ENCODE results near the gene TMC5.

Gene TMC5

DNA sequence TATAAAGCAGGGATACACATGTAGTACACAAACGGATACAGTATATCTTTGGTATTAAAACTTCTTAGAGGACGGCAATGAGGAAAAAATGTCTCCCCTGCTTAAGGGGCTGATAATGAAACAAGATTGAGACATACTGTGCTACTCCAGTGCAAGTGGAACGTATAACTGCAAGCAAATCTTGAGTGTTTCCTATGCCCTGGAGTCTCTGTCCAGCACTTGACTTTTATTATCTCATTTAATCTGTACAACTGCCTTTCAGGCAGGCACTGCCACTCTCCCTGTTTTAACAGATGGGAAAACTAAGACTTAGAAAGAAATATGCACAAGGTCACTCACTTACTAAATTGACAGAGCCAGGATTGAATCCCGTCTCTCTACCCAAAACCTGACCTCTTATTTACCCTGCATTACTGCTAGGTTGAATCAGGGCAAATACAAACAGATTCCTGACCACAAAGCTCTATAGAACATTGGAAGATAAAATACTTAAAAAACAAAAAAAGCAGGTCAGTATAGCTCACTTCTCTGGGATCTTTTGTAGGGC lies 28.7 kb downstream of the TMC5 start:
- Histone ChIP-seq H3K27me3 (replicated peaks; ENCODE audit: control insufficient read depth, insufficient read depth, low read length, poor library complexity, severe bottlenecking) (no peaks in the 10 kb centered on the region), H3K36me3 (ENCODE audit: control insufficient read depth, insufficient read depth, low read length) (no peaks in the 10 kb centered on the region), H3K4me1 (ENCODE audit: control insufficient read depth, insufficient read depth, low read length, poor library complexity, severe bottlenecking) (no peaks in the 10 kb centered on the region), H3K4me3 (ENCODE audit: insufficient read depth, low read depth, low read length, poor library complexity, severe bottlenecking) (no peak overlapping the region), H3K9me3 (ENCODE audit: control insufficient read depth, low read length) (no peaks in the 10 kb centered on the region), H3K27ac (ENCODE audit: insufficient read depth, low read length, poor library complexity, severe bottlenecking) (no peak overlapping the region)
- DNase-seq, result no peak

DNA sequence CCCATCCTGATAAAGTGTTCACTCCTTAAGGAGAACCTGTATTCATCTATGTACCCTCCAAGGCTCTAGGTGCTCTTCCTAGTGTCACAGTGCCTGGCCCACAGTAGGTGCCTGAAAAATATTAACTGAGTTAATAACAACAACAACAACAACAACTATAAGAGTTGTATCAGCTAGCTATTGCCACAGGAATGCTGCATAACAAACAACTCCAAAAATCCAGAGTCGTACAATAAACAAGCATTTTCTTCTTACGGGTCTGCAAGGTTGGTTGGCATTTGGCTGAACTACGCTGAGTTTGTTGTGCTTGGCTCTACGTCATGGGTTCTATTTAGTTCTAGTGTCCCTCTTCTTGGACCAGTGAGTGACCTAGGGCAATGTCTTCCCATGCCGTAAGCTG lies 29.2 kb downstream of the TMC5 start:
- H3K4me3 ChIP-seq (ENCODE audit: insufficient read depth, low read depth, low read length, poor library complexity, severe bottlenecking), result no peak overlapping the region
- no peaks in the 10 kb centered on the region for H3K9me3 ChIP-seq (ENCODE audit: control insufficient read depth, low read length)
- DNase-seq, result no peak
- no peaks in the 10 kb centered on the region for H3K4me1 ChIP-seq (ENCODE audit: control insufficient read depth, insufficient read depth, low read length, poor library complexity, severe bottlenecking)
- H3K27ac ChIP-seq (ENCODE audit: insufficient read depth, low read length, poor library complexity, severe bottlenecking), result no peak overlapping the region
- H3K36me3 ChIP-seq (ENCODE audit: control insufficient read depth, insufficient read depth, low read length), result no peaks in the 10 kb centered on the region
- H3K27me3 ChIP-seq (replicated peaks; ENCODE audit: control insufficient read depth, insufficient read depth, low read length, poor library complexity, severe bottlenecking), result no peaks in the 10 kb centered on the region

DNA sequence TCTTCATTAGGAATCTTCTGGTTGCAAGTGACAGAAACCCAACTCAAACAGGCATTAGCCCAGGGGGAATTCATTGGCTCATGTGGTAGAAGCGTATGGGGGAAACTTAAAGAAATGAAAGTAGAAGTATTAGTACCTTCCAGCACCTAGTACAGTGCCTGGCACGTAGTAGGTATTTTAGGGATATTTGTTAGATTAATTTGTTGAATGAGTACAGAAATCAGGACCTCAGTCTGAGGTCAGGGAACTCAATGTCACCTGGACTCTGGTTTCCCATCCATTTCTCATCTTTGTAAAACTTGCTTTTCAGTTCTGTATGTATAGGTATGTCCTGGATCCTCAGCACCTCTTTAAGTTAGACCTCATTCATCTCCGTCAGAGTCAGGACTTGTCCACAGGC lies 32.5 kb downstream of the TMC5 start:
- no peak for DNase-seq
- Histone ChIP-seq H3K36me3 (ENCODE audit: control insufficient read depth, insufficient read depth, low read length) (no peaks in the 10 kb centered on the region), H3K27me3 (replicated peaks; ENCODE audit: control insufficient read depth, insufficient read depth, low read length, poor library complexity, severe bottlenecking) (no peaks in the 10 kb centered on the region), H3K27ac (ENCODE audit: insufficient read depth, low read length, poor library complexity, severe bottlenecking) (no peak overlapping the region), H3K9me3 (ENCODE audit: control insufficient read depth, low read length) (no peaks in the 10 kb centered on the region), H3K4me1 (ENCODE audit: control insufficient read depth, insufficient read depth, low read length, poor library complexity, severe bottlenecking) (no peaks in the 10 kb centered on the region), H3K4me3 (ENCODE audit: insufficient read depth, low read depth, low read length, poor library complexity, severe bottlenecking) (no peak overlapping the region)

DNA sequence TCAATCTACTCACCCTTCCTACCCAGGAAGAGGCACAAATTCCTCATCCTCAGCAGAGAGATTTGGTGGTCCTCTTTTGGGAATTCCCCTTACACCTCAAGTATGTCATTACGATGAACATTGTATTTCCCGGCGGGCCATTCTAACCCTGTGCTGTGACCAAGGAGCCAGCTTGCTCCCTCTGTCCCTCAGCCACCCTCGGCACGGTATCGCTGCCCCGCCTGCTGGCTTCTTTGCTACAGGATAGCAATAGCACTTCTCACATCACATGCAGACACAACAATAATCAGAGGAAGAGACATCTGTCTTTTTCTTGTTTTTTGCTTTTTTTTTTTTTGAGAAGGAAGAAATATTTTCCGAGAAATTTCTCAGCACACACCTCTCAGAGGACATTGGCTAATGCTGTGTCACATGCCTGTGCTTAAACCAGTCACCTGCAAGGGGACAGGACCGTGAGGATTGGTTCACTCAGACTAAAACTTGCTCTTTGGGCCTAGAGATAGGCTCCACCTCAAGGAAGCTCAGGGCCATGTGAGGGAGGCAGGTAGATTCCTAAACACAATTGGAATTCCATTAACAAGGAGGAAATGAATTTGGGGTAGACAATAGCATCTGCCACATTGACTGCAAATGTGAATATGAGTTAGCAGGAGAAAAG lies 41.2 kb downstream of the TMC5 start:
- Histone ChIP-seq H3K4me1 (ENCODE audit: control insufficient read depth, insufficient read depth, low read length, poor library complexity, severe bottlenecking) (no peaks in the 10 kb centered on the region), H3K27me3 (replicated peaks; ENCODE audit: control insufficient read depth, insufficient read depth, low read length, poor library complexity, severe bottlenecking) (no peaks in the 10 kb centered on the region), H3K9me3 (ENCODE audit: control insufficient read depth, low read length) (no peaks in the 10 kb centered on the region), H3K27ac (ENCODE audit: insufficient read depth, low read length, poor library complexity, severe bottlenecking) (no peak overlapping the region), H3K36me3 (ENCODE audit: control insufficient read depth, insufficient read depth, low read length) (no peaks in the 10 kb centered on the region), H3K4me3 (ENCODE audit: insufficient read depth, low read depth, low read length, poor library complexity, severe bottlenecking) (no peak overlapping the region)
- no peak for DNase-seq

DNA sequence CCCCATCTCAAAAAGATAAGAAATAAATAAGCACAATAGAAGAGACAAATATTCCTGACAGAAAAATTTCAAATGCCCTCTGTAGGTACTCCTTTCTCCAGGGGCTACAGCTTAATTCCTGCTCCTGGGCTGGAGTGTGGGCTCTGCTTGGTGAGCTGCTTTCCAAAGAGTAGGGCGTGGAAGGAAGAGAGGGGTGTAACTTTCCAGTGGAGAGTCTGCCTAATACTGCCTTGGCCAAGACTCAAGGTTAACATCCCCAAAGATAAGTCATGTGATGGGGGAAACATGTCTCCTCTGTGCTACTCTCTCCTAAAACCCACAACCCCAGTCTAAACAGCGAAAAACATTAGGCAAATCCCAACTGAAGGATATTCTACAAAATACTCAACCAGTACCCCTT lies 42.7 kb downstream of the TMC5 start:
- Histone ChIP-seq H3K27me3 (replicated peaks; ENCODE audit: control insufficient read depth, insufficient read depth, low read length, poor library complexity, severe bottlenecking) (no peaks in the 10 kb centered on the region), H3K4me3 (ENCODE audit: insufficient read depth, low read depth, low read length, poor library complexity, severe bottlenecking) (no peak overlapping the region), H3K27ac (ENCODE audit: insufficient read depth, low read length, poor library complexity, severe bottlenecking) (no peak overlapping the region), H3K9me3 (ENCODE audit: control insufficient read depth, low read length) (no peaks in the 10 kb centered on the region), H3K4me1 (ENCODE audit: control insufficient read depth, insufficient read depth, low read length, poor library complexity, severe bottlenecking) (no peaks in the 10 kb centered on the region), H3K36me3 (ENCODE audit: control insufficient read depth, insufficient read depth, low read length) (no peaks in the 10 kb centered on the region)
- DNase-seq, result no peak

DNA sequence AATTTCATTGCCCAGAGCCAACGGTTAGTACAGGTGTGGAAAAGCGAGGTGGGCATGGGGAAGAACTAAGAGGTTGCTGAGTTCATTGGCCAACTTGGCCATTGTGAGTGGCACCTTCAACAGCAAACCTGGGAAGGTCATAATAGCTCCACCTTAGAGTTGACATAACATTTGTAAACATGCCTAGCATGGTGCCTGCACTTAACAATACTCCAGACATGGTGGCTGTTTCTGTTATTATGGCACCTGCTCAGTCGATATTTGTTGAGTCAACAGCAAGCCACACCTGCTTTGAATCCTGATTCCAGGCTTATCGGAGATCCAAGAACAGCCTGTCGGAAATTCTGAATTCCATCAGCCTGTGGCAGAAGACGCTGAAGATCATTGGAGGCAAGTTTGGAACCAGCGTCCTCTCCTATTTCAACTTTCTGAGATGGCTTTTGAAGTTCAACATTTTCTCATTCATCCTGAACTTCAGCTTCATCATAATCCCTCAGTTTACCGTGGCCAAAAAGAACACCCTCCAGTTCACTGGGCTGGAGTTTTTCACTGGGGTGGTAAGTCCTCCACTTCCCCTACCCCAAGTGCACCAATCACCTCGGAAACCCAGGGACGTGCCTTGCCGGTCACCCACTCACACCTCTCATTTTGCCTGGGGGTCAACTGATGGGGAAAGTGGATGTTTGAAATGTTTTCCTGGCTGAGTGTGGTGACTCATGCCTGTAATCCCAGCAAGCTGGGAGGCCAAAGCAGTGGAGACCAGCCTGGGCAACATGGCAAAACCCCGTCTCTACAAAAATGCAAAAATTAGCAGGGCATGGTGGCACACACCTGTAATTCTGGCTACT lies 46.0 kb downstream of the TMC5 start:
- no peaks in the 10 kb centered on the region for H3K4me1 ChIP-seq (ENCODE audit: control insufficient read depth, insufficient read depth, low read length, poor library complexity, severe bottlenecking)
- H3K9me3 ChIP-seq (ENCODE audit: control insufficient read depth, low read length), result no peaks in the 10 kb centered on the region
- no peak for DNase-seq
- no peak overlapping the region for H3K4me3 ChIP-seq (ENCODE audit: insufficient read depth, low read depth, low read length, poor library complexity, severe bottlenecking)
- no peaks in the 10 kb centered on the region for H3K36me3 ChIP-seq (ENCODE audit: control insufficient read depth, insufficient read depth, low read length)
- H3K27ac ChIP-seq (ENCODE audit: insufficient read depth, low read length, poor library complexity, severe bottlenecking), result no peak overlapping the region
- H3K27me3 ChIP-seq (replicated peaks; ENCODE audit: control insufficient read depth, insufficient read depth, low read length, poor library complexity, severe bottlenecking), result no peaks in the 10 kb centered on the region

DNA sequence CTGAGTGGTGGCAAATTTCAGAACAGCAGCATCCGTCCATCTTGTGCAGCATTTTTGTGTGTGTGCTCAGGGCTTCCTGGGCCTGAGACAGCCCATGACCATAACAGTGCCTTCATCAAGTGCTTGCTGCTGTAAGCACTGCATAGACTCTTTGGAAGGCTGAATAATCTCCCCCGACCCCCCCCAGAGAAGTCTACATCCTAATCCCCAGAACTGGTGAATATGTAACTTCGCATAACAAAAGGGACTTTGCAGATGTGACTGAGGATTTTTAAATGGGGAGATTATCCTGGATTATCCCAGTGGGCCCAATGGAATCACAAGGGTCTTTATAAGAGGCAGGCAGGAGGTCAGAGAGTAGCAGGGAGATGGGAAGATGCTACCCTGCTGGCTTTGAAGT lies 50.6 kb downstream of the TMC5 start:
- H3K36me3 ChIP-seq (ENCODE audit: control insufficient read depth, insufficient read depth, low read length), result no peaks in the 10 kb centered on the region
- DNase-seq, result no peak
- H3K27ac ChIP-seq (ENCODE audit: insufficient read depth, low read length, poor library complexity, severe bottlenecking), result no peak overlapping the region
- no peaks in the 10 kb centered on the region for H3K27me3 ChIP-seq (replicated peaks; ENCODE audit: control insufficient read depth, insufficient read depth, low read length, poor library complexity, severe bottlenecking)
- H3K9me3 ChIP-seq (ENCODE audit: control insufficient read depth, low read length), result no peaks in the 10 kb centered on the region
- no peaks in the 10 kb centered on the region for H3K4me1 ChIP-seq (ENCODE audit: control insufficient read depth, insufficient read depth, low read length, poor library complexity, severe bottlenecking)
- H3K4me3 ChIP-seq (ENCODE audit: insufficient read depth, low read depth, low read length, poor library complexity, severe bottlenecking), result no peak overlapping the region

DNA sequence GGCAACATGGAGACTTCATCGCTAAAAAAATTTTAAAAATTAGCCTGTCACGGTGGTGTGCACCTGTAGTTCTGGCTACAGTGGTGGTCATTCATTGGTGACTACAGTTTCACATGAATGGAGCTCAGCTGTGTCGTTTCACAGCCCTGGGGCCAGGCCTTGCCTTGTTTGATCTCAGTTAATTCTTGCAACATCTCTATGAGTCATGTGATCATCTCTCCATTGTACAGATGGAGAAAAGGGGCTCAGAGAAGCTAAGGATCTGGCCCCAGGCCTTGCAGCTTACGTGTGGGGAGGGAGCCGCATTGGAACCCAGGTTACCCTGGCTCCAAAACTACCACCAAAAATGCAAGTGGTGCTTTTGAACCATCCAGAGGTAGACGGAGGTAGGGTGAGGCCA lies 54.8 kb downstream of the TMC5 start:
- H3K4me3 ChIP-seq (ENCODE audit: insufficient read depth, low read depth, low read length, poor library complexity, severe bottlenecking), result no peak overlapping the region
- no peaks in the 10 kb centered on the region for H3K4me1 ChIP-seq (ENCODE audit: control insufficient read depth, insufficient read depth, low read length, poor library complexity, severe bottlenecking)
- no peak for DNase-seq

DNA sequence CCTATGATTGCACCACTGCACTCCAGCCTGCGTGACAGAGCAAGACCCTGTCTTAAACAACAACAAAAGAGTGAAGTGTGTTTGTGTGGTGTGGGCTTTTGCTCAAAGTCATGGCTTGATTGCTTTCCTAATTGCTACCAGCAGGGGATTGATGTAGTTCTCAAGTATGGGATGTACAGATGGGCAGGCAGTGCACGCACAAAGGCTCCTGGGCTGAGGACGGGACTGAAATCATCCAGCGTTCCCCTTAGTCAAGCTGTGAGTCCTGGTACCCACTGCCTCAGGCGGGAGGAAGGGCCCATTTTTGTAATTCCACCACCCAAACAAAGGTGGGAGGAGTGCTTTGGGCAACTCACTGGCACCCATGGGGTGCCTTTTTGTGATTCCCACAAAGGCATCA lies 56.9 kb downstream of the TMC5 start:
- Histone ChIP-seq H3K4me1 (ENCODE audit: control insufficient read depth, insufficient read depth, low read length, poor library complexity, severe bottlenecking) (no peaks in the 10 kb centered on the region), H3K27ac (ENCODE audit: insufficient read depth, low read length, poor library complexity, severe bottlenecking) (no peak overlapping the region), H3K27me3 (replicated peaks; ENCODE audit: control insufficient read depth, insufficient read depth, low read length, poor library complexity, severe bottlenecking) (no peaks in the 10 kb centered on the region), H3K4me3 (ENCODE audit: insufficient read depth, low read depth, low read length, poor library complexity, severe bottlenecking) (no peak overlapping the region), H3K36me3 (ENCODE audit: control insufficient read depth, insufficient read depth, low read length) (no peaks in the 10 kb centered on the region), H3K9me3 (ENCODE audit: control insufficient read depth, low read length) (no peaks in the 10 kb centered on the region)
- no peak for DNase-seq

More for the DNA sequence above, 54.8 kb downstream of the TMC5 start:
- Histone ChIP-seq H3K27me3 (replicated peaks; ENCODE audit: control insufficient read depth, insufficient read depth, low read length, poor library complexity, severe bottlenecking) (no peaks in the 10 kb centered on the region), H3K9me3 (ENCODE audit: control insufficient read depth, low read length) (no peaks in the 10 kb centered on the region), H3K27ac (ENCODE audit: insufficient read depth, low read length, poor library complexity, severe bottlenecking) (no peak overlapping the region), H3K36me3 (ENCODE audit: control insufficient read depth, insufficient read depth, low read length) (no peaks in the 10 kb centered on the region)

DNA sequence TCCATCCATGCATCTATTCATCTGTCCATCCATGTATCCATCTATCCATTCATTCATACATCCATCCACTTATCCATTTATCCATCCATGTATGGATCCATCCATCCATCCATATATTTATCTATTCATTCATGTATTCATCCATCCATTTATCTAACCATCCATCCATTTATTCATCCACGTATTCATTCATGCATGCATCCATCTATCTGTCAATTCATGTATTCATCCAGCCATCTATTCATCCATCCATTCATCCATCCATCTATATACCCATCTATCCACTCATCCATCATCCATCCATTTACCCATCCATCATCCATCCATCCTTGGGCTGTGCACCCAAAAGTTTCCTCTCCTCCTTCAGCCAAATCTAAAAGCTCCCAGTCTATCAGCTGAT lies 60.8 kb downstream of the TMC5 start:
- Histone ChIP-seq H3K36me3 (ENCODE audit: control insufficient read depth, insufficient read depth, low read length) (no peaks in the 10 kb centered on the region), H3K27ac (ENCODE audit: insufficient read depth, low read length, poor library complexity, severe bottlenecking) (no peak overlapping the region), H3K9me3 (ENCODE audit: control insufficient read depth, low read length) (no peaks in the 10 kb centered on the region), H3K27me3 (replicated peaks; ENCODE audit: control insufficient read depth, insufficient read depth, low read length, poor library complexity, severe bottlenecking) (no peaks in the 10 kb centered on the region), H3K4me3 (ENCODE audit: insufficient read depth, low read depth, low read length, poor library complexity, severe bottlenecking) (no peak overlapping the region), H3K4me1 (ENCODE audit: control insufficient read depth, insufficient read depth, low read length, poor library complexity, severe bottlenecking) (no peaks in the 10 kb centered on the region)
- DNase-seq, result no peak

Data from effector memory CD4-positive, alpha-beta T cell (primary cell).